Measurements from ENCODE around the gene USP7.

The USP7 gene

GRCh38 chr16:8903004-8903403, 60.7 kb downstream of the USP7 start:
- no peak for DNase-seq (ENCODE audit: low read depth in 1 of 2, low spot score in 1 of 2)

- no peak for DNase-seq (ENCODE audit: low read depth in 1 of 2, low spot score in 1 of 2)
These were observed 62.3 kb downstream of the USP7 start for GRCh38 chr16:8901320-8901861.

GRCh38 chr16:8900343-8900742, 63.4 kb downstream of the USP7 start:
- no peak for DNase-seq (ENCODE audit: low read depth in 1 of 2, low spot score in 1 of 2)

GRCh38 chr16:8899709-8900317, 63.9 kb downstream of the USP7 start:
- DNase-seq (ENCODE audit: low read depth in 1 of 2, low spot score in 1 of 2): no peak

DNA sequence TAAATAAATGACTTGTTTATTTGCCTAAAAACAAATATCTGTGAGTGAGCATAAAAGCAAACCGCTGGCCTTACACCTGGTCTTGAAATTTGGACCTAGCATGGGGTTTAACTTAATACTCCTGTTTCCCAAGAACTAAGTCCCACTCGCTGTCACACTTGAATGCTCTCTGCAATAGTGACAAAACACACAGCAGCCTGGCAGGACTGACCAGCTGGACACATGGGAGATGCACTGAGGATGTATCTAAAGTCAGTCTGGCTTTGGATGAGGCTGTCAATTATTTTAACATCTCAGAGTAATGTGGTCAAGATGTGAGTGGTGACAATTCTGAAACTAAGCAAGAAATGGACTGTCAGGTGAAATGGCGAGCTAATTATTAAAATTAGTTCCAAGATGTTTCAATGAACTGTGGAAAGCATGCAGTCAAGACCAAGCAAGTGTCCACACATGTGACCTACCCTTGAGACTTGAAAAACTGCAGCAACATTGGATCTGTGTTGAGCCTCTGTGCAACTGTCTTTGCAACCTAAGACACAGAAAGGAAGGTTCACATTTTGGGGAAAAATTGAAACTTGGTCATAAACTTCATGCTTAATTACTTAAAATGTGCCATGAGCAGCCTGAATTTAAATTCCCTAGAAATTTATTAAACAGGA, 64.9 kb downstream of the USP7 start:
- DNase-seq (ENCODE audit: low read depth in 1 of 2, low spot score in 1 of 2): no peak

DNA sequence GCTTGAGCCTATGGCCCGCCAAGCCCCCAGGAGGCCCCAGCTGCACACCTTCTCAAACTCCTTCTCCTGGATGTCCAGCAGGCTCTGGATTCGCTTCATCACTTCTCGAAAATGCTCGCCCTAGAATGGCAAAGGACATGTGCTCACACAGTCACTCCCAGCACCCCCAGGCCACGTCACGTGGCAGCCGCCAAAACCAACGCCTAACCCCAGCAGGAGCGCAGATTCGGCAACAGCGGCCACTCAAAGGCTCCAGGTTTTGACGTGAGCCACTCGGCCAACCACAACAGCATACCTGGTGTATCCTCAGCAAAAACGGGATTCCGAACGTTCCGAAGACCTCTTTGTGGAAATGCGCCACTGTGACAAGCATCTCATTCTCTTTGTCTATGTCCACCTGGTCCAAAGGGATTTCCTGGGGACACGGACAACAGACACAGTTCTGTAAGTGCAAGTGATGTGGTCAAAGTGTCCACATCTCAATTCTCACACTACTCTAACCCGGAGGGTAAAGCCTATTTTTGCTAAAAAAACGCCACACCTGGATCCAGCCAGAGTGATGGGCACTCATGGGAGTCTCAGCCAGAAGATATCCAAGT, 68.9 kb downstream of the USP7 start:
- DNase-seq (ENCODE audit: low read depth in 1 of 2, low spot score in 1 of 2): no peak

DNA sequence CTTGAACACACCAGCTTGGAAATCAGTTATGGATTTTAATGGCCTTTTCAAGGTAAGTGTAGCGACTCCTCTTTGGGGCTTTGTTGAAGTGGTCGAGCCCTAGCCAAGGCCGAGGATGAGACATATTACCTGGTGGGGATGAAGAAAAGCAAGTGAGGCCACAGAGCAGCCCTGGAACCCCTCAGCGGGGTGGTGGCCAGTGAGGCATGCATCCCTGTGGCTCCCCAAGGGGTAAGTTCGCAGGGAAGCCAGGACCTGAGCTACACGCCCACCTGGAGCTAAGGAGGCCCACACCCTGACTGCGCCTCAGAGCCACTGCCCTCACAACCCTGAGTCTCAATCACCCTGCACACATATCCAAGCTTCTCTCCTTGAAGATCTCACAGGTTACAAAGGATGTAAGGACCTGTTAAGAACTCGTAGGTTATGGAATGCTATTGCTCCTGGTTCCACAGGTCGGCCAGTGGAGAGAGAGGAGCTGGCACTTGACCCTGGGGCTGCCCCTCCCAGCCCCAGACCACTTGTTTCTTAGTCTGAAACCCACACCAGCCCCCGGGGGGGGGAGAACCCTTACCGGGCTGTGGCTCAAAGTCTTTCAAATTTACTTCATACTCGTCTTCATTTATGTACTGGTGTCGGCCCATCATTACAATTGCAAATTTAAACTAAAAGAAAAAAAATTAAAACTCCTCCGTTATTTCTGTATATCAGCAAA, 69.6 kb downstream of the USP7 start:
- no peak for DNase-seq (ENCODE audit: low read depth in 1 of 2, low spot score in 1 of 2)

DNA sequence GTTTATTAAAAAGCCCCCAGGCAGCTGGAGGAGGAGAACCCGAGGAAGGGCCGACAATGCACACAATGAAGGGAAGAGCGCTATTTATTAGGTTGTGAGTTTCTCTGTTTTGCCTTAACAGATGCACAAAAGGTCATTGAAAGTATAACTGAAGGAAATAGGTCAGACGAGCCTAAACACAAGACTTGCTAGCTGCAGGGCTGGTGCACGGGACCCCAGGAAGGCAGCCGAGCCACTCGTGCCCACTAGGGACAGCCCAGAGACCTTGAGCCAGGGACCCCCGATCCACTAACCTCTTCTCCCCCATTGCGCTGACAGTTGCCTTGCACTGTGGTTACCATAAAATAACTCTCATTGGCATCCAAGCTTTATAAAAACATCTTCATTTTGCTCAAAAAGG, 70.3 kb downstream of the USP7 start:
- DNase-seq (ENCODE audit: low read depth in 1 of 2, low spot score in 1 of 2): no peak

- no peak for DNase-seq (ENCODE audit: low read depth in 1 of 2, low spot score in 1 of 2)
These were observed 71.6 kb downstream of the USP7 start for GRCh38 chr16:8892101-8892575.

- DNase-seq (ENCODE audit: low read depth in 1 of 2, low spot score in 1 of 2): no peak
These were observed 73.2 kb downstream of the USP7 start for GRCh38 chr16:8890549-8890921.

DNA sequence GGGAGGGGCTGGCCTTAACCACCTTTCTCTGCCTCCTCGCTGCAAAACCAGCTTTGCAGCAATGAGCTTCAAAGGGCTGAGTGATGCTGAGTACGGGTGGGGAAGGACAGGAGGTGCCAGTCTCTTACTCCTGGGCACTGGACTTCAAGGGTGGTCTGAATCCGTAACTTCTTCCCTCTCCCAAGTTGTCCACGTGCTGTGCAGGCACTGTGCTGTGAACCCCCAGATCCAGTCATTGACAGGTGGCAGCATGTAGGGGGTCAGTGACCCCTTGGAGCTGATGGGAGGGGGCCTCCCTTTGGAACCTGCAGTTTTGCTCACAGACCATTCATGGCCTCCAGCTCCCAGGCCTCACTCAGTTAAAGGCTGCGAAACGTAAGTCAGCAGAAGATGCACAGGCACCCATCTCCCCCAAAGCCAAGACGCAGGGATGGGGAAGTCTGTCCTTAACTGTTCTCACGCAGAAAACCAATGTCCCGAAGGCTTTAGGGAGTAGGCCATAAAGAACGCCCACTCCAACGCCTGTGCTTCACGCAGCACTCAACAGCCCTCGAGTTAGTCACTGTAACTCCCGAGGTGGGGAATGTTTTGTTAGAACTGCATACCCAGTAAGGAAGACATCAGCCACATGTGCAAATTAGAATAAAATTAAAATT, 73.7 kb downstream of the USP7 start:
- no peak for DNase-seq (ENCODE audit: low read depth in 1 of 2, low spot score in 1 of 2)

DNA sequence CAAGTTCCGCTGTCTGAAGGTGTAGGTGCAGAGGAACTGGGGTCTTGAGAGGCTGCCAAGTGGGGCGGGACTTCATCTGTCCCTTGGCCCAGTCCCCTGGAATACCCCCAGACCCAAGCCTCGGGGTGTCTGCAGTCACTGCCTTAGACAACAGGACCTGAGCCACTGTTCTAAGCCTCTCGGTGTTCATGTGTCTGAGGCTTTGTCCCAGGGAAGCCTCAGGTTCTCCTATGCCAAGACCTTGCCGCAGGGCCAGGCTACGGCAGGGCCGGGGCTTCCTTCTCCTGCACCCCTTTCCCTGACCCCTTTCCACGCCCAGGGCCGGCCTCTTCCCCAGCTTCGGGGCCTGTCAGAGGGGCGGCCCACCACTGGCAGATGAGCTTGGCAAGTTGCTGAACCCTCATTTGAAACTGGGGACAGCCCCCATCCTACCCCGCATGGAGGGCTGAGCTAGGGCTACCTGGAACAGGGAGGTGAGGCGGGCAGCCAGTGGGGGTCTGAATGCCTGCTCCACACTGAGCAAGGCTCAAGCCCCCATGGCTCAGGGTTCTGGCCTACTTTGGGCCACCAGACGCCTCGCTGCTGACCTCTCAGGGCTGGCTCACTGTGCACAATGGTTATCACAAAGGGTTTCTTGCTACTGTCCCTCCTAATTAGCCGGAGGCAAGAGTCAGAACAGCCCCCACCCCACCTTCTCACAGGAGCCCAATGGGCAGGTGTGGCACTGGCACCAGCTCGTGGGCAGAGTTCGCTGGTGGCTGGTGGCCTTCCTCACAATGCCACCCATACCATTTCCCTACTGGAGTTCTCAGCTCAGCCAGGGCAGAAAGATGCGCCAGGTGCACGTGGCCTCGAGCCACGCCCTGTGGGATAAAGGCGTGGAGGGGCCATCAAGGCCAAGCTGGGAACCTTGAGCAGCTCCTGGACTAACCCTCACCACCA, 74.5 kb downstream of the USP7 start:
- DNase-seq (ENCODE audit: low read depth in 1 of 2, low spot score in 1 of 2): no peak

DNA sequence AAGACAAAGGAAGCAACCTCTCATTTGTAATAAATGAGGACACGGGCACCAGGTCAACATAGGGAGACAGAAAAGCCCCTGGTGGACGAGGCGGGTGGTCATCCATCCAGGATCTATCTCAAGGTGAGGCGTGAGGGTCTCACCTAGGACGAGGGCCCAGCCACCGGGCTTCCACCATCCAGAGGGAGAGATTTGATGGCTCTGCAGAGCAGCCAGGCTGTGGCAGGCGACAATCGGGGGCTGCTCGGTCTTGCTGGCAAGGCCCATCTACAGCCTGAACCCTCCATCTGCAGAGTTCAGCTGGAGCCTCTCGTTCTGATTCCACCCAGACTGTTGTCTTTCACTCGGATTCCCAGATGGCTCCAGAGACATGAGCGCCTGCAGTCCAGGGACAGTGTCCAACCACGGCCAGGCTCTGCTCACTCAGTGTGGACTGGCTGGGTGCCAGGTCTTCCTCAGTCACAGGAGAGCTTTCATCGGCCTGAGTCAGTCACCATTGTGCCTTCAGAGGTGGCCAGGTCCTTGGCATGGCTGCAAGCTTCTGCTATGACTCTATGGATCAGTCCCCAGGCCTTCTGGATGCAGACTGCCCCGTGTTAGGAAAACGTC, 75.7 kb downstream of the USP7 start:
- DNase-seq (ENCODE audit: low read depth in 1 of 2, low spot score in 1 of 2): no peak

GRCh38 chr16:8887431-8887765, 76.3 kb downstream of the USP7 start:
- DNase-seq (ENCODE audit: low read depth in 1 of 2, low spot score in 1 of 2): no peak

DNA sequence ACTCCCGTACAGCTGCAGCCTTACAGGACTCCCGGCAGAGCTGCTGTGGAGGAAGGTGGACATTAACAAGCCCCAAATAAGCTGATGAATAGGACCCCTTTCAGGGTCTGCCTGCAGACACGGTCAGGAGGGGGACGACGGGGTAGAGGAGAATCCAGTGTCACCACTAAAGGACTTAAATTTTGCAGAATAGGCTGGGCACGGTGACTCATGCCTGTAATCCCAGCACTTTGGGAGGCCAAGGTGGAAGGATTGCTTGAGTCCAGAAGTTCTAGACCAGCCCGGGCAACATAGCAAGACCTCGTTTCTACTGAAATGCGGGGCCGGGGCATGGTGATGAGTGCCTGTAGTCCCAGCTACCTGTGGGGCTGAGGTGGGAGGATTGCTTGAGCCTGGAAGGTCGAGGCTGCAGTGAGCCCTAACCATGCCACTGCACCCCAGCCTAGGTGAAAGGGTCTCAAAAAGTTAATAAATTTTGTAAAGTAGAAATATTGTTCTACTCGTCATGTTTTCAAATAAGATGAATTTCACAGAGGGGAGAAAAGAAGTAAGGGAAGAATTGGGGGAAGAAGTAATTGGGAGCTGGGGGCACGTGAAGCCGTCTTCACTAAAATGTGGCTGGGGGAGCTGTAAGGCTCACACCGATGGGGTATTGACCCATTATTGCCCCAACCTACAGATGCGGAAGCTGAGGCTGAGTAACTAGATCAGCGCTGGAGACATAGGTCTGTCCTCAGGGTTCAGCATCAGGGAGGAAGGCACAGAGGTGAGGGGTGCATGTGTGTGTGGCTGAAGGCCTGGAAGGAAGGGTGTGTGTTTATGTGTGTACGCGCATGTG, 76.9 kb downstream of the USP7 start:
- DNase-seq (ENCODE audit: low read depth in 1 of 2, low spot score in 1 of 2): no peak

DNA sequence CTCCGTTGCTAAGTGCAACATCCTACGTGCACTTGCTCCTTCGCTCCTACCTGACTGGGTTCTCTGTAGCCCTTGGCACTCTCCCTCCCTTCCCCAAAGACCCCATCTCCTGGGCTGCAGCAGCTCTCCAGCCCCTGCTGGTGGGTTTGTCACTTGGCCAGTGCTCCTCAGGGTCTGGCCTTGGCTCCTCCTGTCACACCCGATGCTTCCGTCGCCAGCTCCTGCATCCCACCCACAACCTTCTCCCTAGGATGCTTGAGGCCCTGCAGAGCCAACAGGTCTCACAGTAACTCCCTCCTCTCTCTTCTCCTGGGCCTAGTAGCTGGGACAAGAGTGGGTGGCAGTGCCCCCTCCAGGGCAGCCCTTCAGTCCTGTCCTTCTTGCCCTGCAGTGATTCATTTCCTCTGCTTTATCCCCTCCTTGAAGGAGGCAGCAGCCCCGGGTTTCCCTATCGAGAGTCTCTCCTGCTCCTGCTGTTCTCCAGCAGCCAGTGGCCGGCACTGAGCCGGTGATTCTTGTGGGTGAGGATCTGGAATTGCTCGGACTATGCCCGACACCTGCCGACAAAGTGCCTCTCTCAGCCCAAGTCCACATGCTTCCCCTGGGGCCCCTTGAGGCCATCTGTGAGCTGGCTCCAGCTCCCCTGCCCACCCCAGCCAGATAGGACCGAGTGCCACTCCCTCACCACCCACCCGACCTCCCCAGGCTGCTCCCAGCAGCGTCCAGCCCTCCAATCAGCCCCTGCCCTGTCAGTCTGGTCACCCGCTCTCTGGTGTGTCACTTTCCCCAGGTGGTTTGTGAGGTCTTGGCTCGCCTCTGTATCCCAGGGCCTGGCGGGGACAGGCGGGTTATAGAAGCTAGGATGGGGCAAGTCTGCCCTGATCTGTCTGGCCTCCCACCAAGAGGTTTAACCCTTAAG, 77.8 kb downstream of the USP7 start:
- DNase-seq (ENCODE audit: low read depth in 1 of 2, low spot score in 1 of 2): no peak

DNA sequence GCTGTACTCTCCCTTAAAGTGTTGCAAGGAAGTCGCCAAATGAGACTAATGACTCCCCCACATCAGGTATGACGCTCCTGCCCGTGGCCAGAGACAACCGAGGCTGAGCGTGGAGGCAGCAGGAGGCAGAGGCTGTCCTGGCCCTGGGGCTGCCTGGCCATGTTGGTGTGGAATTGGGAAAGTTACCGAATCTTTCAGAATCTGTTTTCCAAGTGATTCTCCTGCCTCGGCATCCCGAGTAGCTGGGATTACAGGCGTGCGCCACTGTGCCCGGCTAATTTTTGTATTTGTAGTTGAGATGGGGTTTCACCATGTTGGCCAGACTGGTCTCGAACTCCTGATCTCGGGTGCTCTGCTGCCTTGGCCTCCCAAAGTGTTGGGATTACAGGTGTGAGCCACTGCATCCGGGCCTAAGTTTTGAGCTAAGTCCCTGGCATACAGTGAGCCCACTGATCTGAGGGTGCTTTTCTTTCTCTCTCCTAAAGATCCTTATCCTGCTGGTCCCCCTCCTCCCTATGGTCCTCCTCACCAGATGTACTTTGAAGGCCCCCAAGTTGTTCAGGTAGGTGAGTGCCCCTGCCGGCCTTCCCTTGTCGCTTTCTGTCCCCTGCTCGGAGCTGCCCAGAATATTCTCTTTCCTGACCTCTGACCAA, 80.9 kb downstream of the USP7 start:
- DNase-seq (ENCODE audit: low read depth in 1 of 2, low spot score in 1 of 2): no peak
